ENCODE results near the gene MYMX. TPM values are rescaled to one million over a fixed set of nuclear protein-coding genes. Genes with fewer than 3 reads are reported as not detected.

MYMX gene
- total RNA-seq, 1 donor from 2014 or later, result 0.91 TPM

- Mint-ChIP-seq H3K4me3 (ENCODE audit: unreplicated experiment) (no peak overlapping the region), H3K9me3 (ENCODE audit: unreplicated experiment) (peaks cover 3% of the 10 kb centered on the region), H3K27me3 (ENCODE audit: unreplicated experiment) (no peaks in the 10 kb centered on the region), H3K4me1 (ENCODE audit: low read depth, unreplicated experiment) (peaks cover under 1% of the 10 kb centered on the region), H3K27ac (ENCODE audit: unreplicated experiment) (no peak overlapping the region), H3K36me3 (ENCODE audit: unreplicated experiment) (no peaks in the 10 kb centered on the region)
- DNase-seq, result no peak
- no peak for TF ChIP-seq CTCF (IDR thresholded peaks at IDR 0.05; ENCODE audit: partially characterized antibody, unreplicated experiment)
Measured at GRCh38 chr6:44171899-44172546, 44.7 kb upstream of the MYMX start.

- Mint-ChIP-seq H3K4me1 (ENCODE audit: low read depth, unreplicated experiment) (no peaks in the 10 kb centered on the region), H3K9me3 (ENCODE audit: unreplicated experiment) (peaks cover 3% of the 10 kb centered on the region), H3K4me3 (ENCODE audit: unreplicated experiment) (no peak overlapping the region), H3K36me3 (ENCODE audit: unreplicated experiment) (no peaks in the 10 kb centered on the region), H3K27ac (ENCODE audit: unreplicated experiment) (no peak overlapping the region), H3K27me3 (ENCODE audit: unreplicated experiment) (no peaks in the 10 kb centered on the region)
- peak; percentile 86 for TF ChIP-seq CTCF (IDR thresholded peaks at IDR 0.05; ENCODE audit: partially characterized antibody, unreplicated experiment)
- DNase-seq, result peak; percentile 88
Measured at GRCh38 chr6:44172731-44173500, 43.8 kb upstream of the MYMX start.

GRCh38 chr6:44176130-44176761 is 40.5 kb upstream of the MYMX start:
- H3K27ac Mint-ChIP-seq (ENCODE audit: unreplicated experiment), result no peak overlapping the region
- H3K27me3 Mint-ChIP-seq (ENCODE audit: unreplicated experiment), result no peaks in the 10 kb centered on the region
- no peaks in the 10 kb centered on the region for H3K4me1 Mint-ChIP-seq (ENCODE audit: low read depth, unreplicated experiment)
- no peak overlapping the region for H3K4me3 Mint-ChIP-seq (ENCODE audit: unreplicated experiment)
- DNase-seq, result no peak
- H3K9me3 Mint-ChIP-seq (ENCODE audit: unreplicated experiment), result peaks cover 3% of the 10 kb centered on the region
- H3K36me3 Mint-ChIP-seq (ENCODE audit: unreplicated experiment), result peaks cover 4% of the 10 kb centered on the region
- TF ChIP-seq CTCF (IDR thresholded peaks at IDR 0.05; ENCODE audit: partially characterized antibody, unreplicated experiment), result no peak

GRCh38 chr6:44176762-44177509 is 39.8 kb upstream of the MYMX start:
- no peak for TF ChIP-seq CTCF (IDR thresholded peaks at IDR 0.05; ENCODE audit: partially characterized antibody, unreplicated experiment)
- Mint-ChIP-seq H3K9me3 (ENCODE audit: unreplicated experiment) (peaks cover 3% of the 10 kb centered on the region), H3K27me3 (ENCODE audit: unreplicated experiment) (no peaks in the 10 kb centered on the region), H3K27ac (ENCODE audit: unreplicated experiment) (no peak overlapping the region), H3K36me3 (ENCODE audit: unreplicated experiment) (peaks cover 4% of the 10 kb centered on the region), H3K4me1 (ENCODE audit: low read depth, unreplicated experiment) (no peaks in the 10 kb centered on the region), H3K4me3 (ENCODE audit: unreplicated experiment) (no peak overlapping the region)
- DNase-seq, result no peak

All from glutamatergic neuron (in vitro differentiated cells).